BJ (cell line): Measurements from ENCODE around the gene IFITM5. TPM values are rescaled to one million over a fixed set of nuclear protein-coding genes. Genes with fewer than 3 reads are reported as not detected.

ENCODE experiments used
- CTCF ChIA-PET: fragments of 350-600 bp; formaldehyde crosslinking; extraction: SDS; loops from one replicate; lab custom pipeline; 2021; ENCODE audit warnings: antibody characterized with exemption, inconsistent platforms; lab: Yijun Ruan, JAX
- POLR2A ChIA-PET: fragments of 300-600 bp; sonication (Branson Sonifier 250); formaldehyde crosslinking; extraction: SDS; loops from one replicate; lab custom pipeline; 2021; ENCODE audit warnings: antibody characterized with exemption; lab: Charles Lee
- DNase-seq: peaks from one replicate; pipeline ENCODE4 v3.0.0-alpha.2; 2011; ENCODE audit warnings: low read depth
- H3K27me3 ChIP-seq: 2 replicates; pipeline ENCODE4 v1.6.0; 2011; ENCODE audit warnings: low read length; ENCODE audit not compliant: control insufficient read depth, insufficient read depth
- H3K36me3 ChIP-seq: 2 replicates; pipeline ENCODE4 v1.5.1; 2011; ENCODE audit warnings: low read length; ENCODE audit not compliant: control insufficient read depth, insufficient read depth
- H3K4me3 ChIP-seq: 2 replicates; pipeline ENCODE4 v1.5.1; 2011; ENCODE audit warnings: low read depth, mild to moderate bottlenecking, control low read depth, low read length
- polyA plus RNA-seq: library from polyadenylated mRNA; depleted of rRNA; stranded (reverse); fragments of >200 nt; gene quantifications from 2 replicates; pipeline ENCODE4 v1.2.3, GENCODE V29; 2011
- TF ChIP-seq, protein P1 (sequence below): IDR thresholded peaks from 2 replicates; pipeline ENCODE4 v1.5.1; 2011; ENCODE audit warnings: low read depth, mild to moderate bottlenecking, control low read depth, inconsistent platforms, low read length, moderate library complexity; ENCODE audit not compliant: insufficient read depth

Gene IFITM5
- polyA plus RNA-seq, 1 experiment, result not detected

GRCh38 chr11:253886-254270 lies 45.4 kb downstream of the IFITM5 start:
- TF ChIP-seq, protein P1, sequence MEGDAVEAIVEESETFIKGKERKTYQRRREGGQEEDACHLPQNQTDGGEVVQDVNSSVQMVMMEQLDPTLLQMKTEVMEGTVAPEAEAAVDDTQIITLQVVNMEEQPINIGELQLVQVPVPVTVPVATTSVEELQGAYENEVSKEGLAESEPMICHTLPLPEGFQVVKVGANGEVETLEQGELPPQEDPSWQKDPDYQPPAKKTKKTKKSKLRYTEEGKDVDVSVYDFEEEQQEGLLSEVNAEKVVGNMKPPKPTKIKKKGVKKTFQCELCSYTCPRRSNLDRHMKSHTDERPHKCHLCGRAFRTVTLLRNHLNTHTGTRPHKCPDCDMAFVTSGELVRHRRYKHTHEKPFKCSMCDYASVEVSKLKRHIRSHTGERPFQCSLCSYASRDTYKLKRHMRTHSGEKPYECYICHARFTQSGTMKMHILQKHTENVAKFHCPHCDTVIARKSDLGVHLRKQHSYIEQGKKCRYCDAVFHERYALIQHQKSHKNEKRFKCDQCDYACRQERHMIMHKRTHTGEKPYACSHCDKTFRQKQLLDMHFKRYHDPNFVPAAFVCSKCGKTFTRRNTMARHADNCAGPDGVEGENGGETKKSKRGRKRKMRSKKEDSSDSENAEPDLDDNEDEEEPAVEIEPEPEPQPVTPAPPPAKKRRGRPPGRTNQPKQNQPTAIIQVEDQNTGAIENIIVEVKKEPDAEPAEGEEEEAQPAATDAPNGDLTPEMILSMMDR, result no peak
- H3K27me3 ChIP-seq, result peaks cover 3% of the 10 kb centered on the region
- H3K4me3 ChIP-seq, result no peak overlapping the region
- ChIA-PET CTCF (interaction anchor here (0.8 to 3.8 kb wide), 2 partner anchors 10 to 51 kb away, joined by 3 to 20 read pairs; no protein-coding TSS in a partner anchor), POLR2A (no interaction called here)
- H3K36me3 ChIP-seq, result peaks cover 20% of the 10 kb centered on the region
- DNase-seq, result no peak

DNA sequence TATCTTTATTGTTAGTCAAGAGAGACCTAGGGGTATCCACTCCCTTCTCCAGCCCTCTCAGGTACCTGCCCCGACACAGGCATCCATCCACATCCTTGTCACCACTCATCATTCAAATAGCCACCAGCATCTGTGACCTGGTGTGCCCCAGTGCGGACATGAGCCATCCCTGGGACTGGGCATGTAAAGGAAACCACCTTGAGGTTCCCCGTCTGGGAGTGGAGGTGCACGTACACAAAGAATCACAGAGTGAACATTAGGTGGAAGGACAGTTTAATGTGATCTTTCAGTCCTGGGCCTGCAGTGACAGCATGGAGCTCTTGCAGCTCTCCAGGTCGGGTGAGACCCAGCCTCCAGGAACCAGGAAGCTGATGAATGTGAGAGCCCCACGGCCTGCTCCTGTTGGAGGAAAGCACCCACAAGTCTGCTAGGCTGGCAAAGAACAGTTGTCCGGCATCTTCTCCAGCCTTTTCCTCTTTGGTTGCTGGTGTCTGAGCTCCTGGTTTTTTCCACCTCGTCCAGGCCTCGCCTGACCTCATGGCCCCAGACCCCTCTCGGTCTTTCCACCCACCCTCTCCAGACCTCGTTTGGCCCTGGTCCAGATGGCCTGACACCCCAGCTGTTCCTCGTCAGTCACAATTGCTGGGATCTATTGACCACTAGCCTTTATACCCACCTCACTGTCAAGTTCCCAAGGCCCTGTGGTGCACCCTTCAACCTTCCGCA lies 46.0 kb downstream of the IFITM5 start:
- POLR2A ChIA-PET, result no interaction called here
- CTCF ChIA-PET, result interaction anchor here (0.7 to 3.9 kb wide), 5 partner anchors 7 to 111 kb away, joined by 3 to 41 read pairs (median 20); no protein-coding TSS in a partner anchor
- no peak for DNase-seq
- TF ChIP-seq, protein P1, result no peak
- Histone ChIP-seq H3K4me3 (no peak overlapping the region), H3K36me3 (peaks cover 23% of the 10 kb centered on the region), H3K27me3 (peaks cover 3% of the 10 kb centered on the region)

DNA sequence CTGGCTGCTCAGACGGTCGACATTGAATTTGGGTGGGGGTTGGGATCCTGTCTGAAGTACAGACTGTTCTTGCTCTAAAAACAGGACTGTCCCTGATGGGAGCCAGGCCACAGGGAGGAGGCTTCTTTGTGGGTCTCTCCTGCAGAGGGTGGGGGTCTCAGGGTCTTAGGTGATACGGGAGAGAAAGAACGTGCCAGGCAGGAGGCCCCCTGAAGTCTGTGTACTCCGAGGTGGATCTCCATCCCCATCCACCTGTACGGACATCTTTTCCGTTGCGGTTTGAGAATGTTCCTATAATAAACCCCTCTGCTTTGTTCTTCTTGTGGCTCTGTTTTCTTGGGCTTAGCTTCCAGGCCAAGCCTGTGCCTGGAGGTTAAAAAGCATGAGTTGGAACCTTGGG lies 46.7 kb downstream of the IFITM5 start:
- TF ChIP-seq, protein P1, result no peak
- POLR2A ChIA-PET, result no interaction called here
- Histone ChIP-seq H3K27me3 (peaks cover 3% of the 10 kb centered on the region), H3K4me3 (no peak overlapping the region), H3K36me3 (peaks cover 23% of the 10 kb centered on the region)
- DNase-seq, result no peak
- CTCF ChIA-PET, result interaction anchor here (0.7 to 3.9 kb wide), 4 partner anchors 8 to 111 kb away, joined by 3 to 41 read pairs (median 29); no protein-coding TSS in a partner anchor

- Histone ChIP-seq H3K4me3 (no peak overlapping the region), H3K36me3 (peaks cover 23% of the 10 kb centered on the region), H3K27me3 (no peaks in the 10 kb centered on the region)
- POLR2A ChIA-PET, result no interaction called here
- no peak for DNase-seq
- TF ChIP-seq, protein P1, result no peak
- CTCF ChIA-PET, result interaction anchor here (0.9 to 3.9 kb wide), 16 partner anchors 9 to 267 kb away, joined by 3 to 41 read pairs (median 6); no protein-coding TSS in a partner anchor
Measured at GRCh38 chr11:251550-251949, 47.8 kb downstream of the IFITM5 start.

DNA sequence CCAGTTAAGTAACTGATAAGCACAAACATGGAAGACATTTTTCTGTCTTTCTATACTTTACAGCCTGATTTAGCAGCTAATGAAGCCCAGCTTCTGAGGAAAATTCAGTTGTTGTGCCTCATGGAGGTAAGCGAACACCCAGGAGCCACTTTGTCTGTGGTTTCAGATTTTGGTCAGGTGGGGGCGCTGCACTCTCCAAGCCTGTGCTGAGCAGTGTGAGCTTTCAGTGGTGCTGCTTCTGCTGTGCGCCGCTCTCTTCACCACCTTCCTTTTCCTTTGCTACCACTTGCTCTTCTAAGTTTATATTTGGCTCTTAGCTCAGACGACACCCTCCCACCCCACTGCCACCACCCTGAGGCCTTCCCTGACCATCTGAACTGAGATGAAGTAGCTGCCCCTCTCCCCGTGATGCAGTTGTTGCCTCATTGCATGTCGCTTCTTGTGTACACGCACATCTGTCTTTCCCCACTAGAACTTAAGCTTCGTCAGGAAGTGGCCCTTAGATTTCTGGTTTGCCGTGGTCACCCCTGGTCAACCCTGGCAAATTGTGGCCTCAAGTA lies 48.5 kb downstream of the IFITM5 start:
- Histone ChIP-seq H3K36me3 (peaks cover 25% of the 10 kb centered on the region), H3K4me3 (no peak overlapping the region), H3K27me3 (no peaks in the 10 kb centered on the region)
- TF ChIP-seq, protein P1, result peak; percentile 74
- ChIA-PET CTCF (interaction anchor here (0.7 to 3.9 kb wide), 22 partner anchors 10 to 268 kb away, joined by 3 to 41 read pairs (median 4); partner anchors contain the start of genes IFITM2 and PGGHG), POLR2A (no interaction called here)
- no peak for DNase-seq
